CD14-positive monocyte (primary cell): ENCODE results near the gene UBE3A. TPM values are rescaled to one million over a fixed set of nuclear protein-coding genes. Genes with fewer than 3 reads are reported as not detected.

ENCODE experiments used
- DNase-seq, 3 donors: peaks; one replicate each; pipeline ENCODE4 v3.0.0-alpha.2; 2011 to 2022
- H2AFZ ChIP-seq: 2 replicates; pipeline ENCODE4 v1.6.0; 2012; ENCODE audit warnings: mild to moderate bottlenecking, low read depth, low read length, inconsistent platforms; ENCODE audit not compliant: insufficient read depth, poor library complexity, severe bottlenecking
- H3K27ac ChIP-seq, 2 donors: 1 replicate in 1 of 2; 2 replicates in 1 of 2; pipeline ENCODE4 v1.5.1; 2012 to 2013; ENCODE audit warnings: low read length in 2 of 2, control low read depth in 1 of 2, inconsistent platforms in 1 of 2, low read depth in 1 of 2, mild to moderate bottlenecking in 1 of 2
- H3K27me3 ChIP-seq, 2 donors: one replicate each; pipeline versions ENCODE4 v1.6.0 to v1.6.1; 2011 to 2013; ENCODE audit warnings: low read length in 2 of 2; ENCODE audit not compliant: control insufficient read depth in 2 of 2, insufficient read depth in 2 of 2
- H3K36me3 ChIP-seq, 2 donors: replicated peaks in 1 of 2; 1 replicate in 1 of 2; 2 replicates in 1 of 2; pipeline versions ENCODE4 v1.5.1 to v1.6.1; 2012 to 2013; ENCODE audit warnings: low read length in 2 of 2, control low read depth in 1 of 2, inconsistent platforms in 1 of 2, mild to moderate bottlenecking in 1 of 2; ENCODE audit not compliant: insufficient read depth in 2 of 2, control insufficient read depth in 1 of 2
- H3K4me1 ChIP-seq, 2 donors: 1 replicate in 1 of 2; 2 replicates in 1 of 2; pipeline versions ENCODE4 v1.5.1 to v1.6.1; 2012 to 2013; ENCODE audit warnings: low read length in 2 of 2, control low read depth in 1 of 2, inconsistent platforms in 1 of 2, mild to moderate bottlenecking in 1 of 2, moderate library complexity in 1 of 2; ENCODE audit not compliant: insufficient read depth in 2 of 2, control insufficient read depth in 1 of 2
- H3K4me2 ChIP-seq: replicated peaks from 2 replicates; pipeline ENCODE3; 2012; ENCODE audit warnings: low read length, moderate library complexity, mild to moderate bottlenecking; ENCODE audit not compliant: poor library complexity, severe bottlenecking; ENCODE audit errors: extremely low read depth
- H3K4me3 ChIP-seq, 3 experiments: fragments of 200-600 bp in 1 of 3; sonication (generic) in 1 of 3; replicated peaks in 1 of 3; 1 replicate in 2 of 3; 2 replicates in 1 of 3; pipeline ENCODE4 v1.5.1; 2011 to 2013; ENCODE audit warnings: low read length in 3 of 3, mild to moderate bottlenecking in 3 of 3, control low read depth in 2 of 3, low read depth in 2 of 3, inconsistent platforms in 1 of 3, moderate library complexity in 1 of 3
- H3K79me2 ChIP-seq: 2 replicates; pipeline ENCODE4 v1.6.0; 2012; ENCODE audit warnings: mild to moderate bottlenecking, control low read depth, inconsistent platforms, low read length, moderate library complexity; ENCODE audit not compliant: insufficient read depth
- H3K9ac ChIP-seq: 2 replicates; pipeline ENCODE4 v1.6.0; 2017; ENCODE audit warnings: low read length, mild to moderate bottlenecking; ENCODE audit not compliant: insufficient read depth, poor library complexity, severe bottlenecking
- H3K9me3 ChIP-seq, 2 donors: replicated peaks in 1 of 2; 1 replicate in 1 of 2; 2 replicates in 1 of 2; pipeline versions ENCODE4 v1.5.1 to v1.6.1; 2012 to 2013; ENCODE audit warnings: low read length in 2 of 2, control low read depth in 1 of 2; ENCODE audit not compliant: control insufficient read depth in 1 of 2, insufficient read depth in 1 of 2
- H4K20me1 ChIP-seq: 2 replicates; pipeline ENCODE4 v1.6.0; 2012; ENCODE audit warnings: mild to moderate bottlenecking, low read length, control low read depth, moderate library complexity; ENCODE audit not compliant: insufficient read depth
- H3K27ac Mint-ChIP-seq, 7 donors: one replicate each; pipeline ENCODE4 v1.8.0; 2020; ENCODE audit warnings: mild to moderate bottlenecking in 7 of 7, mixed read lengths in 7 of 7, moderate library complexity in 6 of 7, inconsistent platforms in 2 of 7
- H3K27me3 Mint-ChIP-seq, 3 donors: one replicate each; pipeline ENCODE4 v1.8.0; 2021 to 2022; ENCODE audit warnings: low read depth in 3 of 3, mild to moderate bottlenecking in 3 of 3, mixed read lengths in 3 of 3, moderate library complexity in 3 of 3, inconsistent platforms in 1 of 3
- H3K36me3 Mint-ChIP-seq, 2 donors: one replicate each; pipeline ENCODE4 v1.8.0; 2020; ENCODE audit warnings: mixed read lengths in 2 of 2, inconsistent platforms in 1 of 2, mild to moderate bottlenecking in 1 of 2
- H3K4me1 Mint-ChIP-seq: one replicate; pipeline ENCODE4 v1.8.0; 2020; ENCODE audit warnings: mild to moderate bottlenecking, mixed read lengths
- H3K4me3 Mint-ChIP-seq, 2 donors: one replicate each; pipeline ENCODE4 v1.8.0; 2020; ENCODE audit warnings: mild to moderate bottlenecking in 2 of 2, mixed read lengths in 2 of 2, moderate library complexity in 1 of 2
- H3K9me3 Mint-ChIP-seq, 7 donors: one replicate each; pipeline ENCODE4 v1.8.0; 2020 to 2022; ENCODE audit warnings: mixed read lengths in 7 of 7, mild to moderate bottlenecking in 6 of 7, moderate library complexity in 6 of 7, inconsistent platforms in 2 of 7
- CTCF ChIP-seq: fragments of 200-600 bp; IDR thresholded peaks from one replicate; pipeline ENCODE4 v1.8.0; 2022; ENCODE audit warnings: antibody characterized with exemption, mild to moderate bottlenecking
- WGBS: methylation state at CpG from one replicate; pipeline ENCODE4 v1.1.5; 2013; ENCODE audit warnings: missing lambda C conversion rate; ENCODE audit not compliant: insufficient coverage; 5-methylcytosine and 5-hydroxymethylcytosine counted together
- intact Hi-C, 2 donors: fragments of 100-400 bp; cut with micrococcal nuclease; formaldehyde crosslinking; loops; one replicate each; pipeline versions ENCODE4 v1.15.0 to v1.15.1; 2023
- polyA plus RNA-seq, 3 donors: library from polyadenylated mRNA; depleted of rRNA in 1 of 3; unstranded in 2 of 3; stranded (reverse) in 1 of 3; fragments of 300-500 nt in 2 of 3; fragments of >200 nt in 1 of 3; fragmentation: Illumina TruSeq in 2 of 3; gene quantifications; 1 replicate in 2 of 3; 2 replicates in 1 of 3; pipeline ENCODE4 v1.2.3, GENCODE V29; 2012 to 2021

Gene UBE3A
- polyA plus RNA-seq, 3 donors = 13.9 to 73.3 (median 54.5) TPM

- Mint-ChIP-seq H3K4me1 (no peaks in the 10 kb centered on the region), H3K9me3 (peaks cover 7 to 21% (median 19%) of the 10 kb centered on the region in 7 donors)
Observed at GRCh38 chr15:25422021-25422420, 16.8 kb downstream of the UBE3A start.

GRCh38 chr15:25418202-25418601 lies 20.6 kb downstream of the UBE3A start:
- no peak for TF ChIP-seq CTCF
- no peak overlapping the region for H3K4me2 ChIP-seq
- peaks cover 12% of the 10 kb centered on the region for H3K4me1 Mint-ChIP-seq
- peaks cover 4 to 26% of the 10 kb centered on the region in 2 donors for H3K9me3 ChIP-seq
- peaks cover 49% of the 10 kb centered on the region for H4K20me1 ChIP-seq
- no peak overlapping the region for H3K9ac ChIP-seq
- whole genome bisulfite sequencing = no CpG with 5 or more reads among the region's 4 CpGs
- peaks cover 100% of the 10 kb centered on the region for H3K79me2 ChIP-seq
- no peaks in the 10 kb centered on the region for H3K27me3 Mint-ChIP-seq
- H3K4me3 Mint-ChIP-seq = no peak overlapping the region
- no peak overlapping the region for H3K27ac ChIP-seq
- no peak overlapping the region for H2AFZ ChIP-seq
- no peak for DNase-seq
- H3K27ac Mint-ChIP-seq = no peak overlapping the region
- H3K36me3 Mint-ChIP-seq = peaks cover 13 to 27% of the 10 kb centered on the region in 2 donors
- no peak overlapping the region for H3K4me3 ChIP-seq
- no peaks in the 10 kb centered on the region for H3K27me3 ChIP-seq
- H3K4me1 ChIP-seq = no peaks in the 10 kb centered on the region
- peaks cover 0 to 22% of the 10 kb centered on the region in 2 donors for H3K36me3 ChIP-seq
- intact Hi-C loops = no loop called here
- peaks cover 4 to 24% (median 22%) of the 10 kb centered on the region in 7 donors for H3K9me3 Mint-ChIP-seq

More at GRCh38 chr15:25422021-25422420, 16.8 kb downstream of the UBE3A start:
- DNase-seq = no peak
- peaks cover 17 to 29% of the 10 kb centered on the region in 2 donors for H3K36me3 Mint-ChIP-seq
- peaks cover 100% of the 10 kb centered on the region for H3K79me2 ChIP-seq
- 100% methylated on average over 1 of the region's 2 CpGs for WGBS
- no peak overlapping the region for H3K27ac Mint-ChIP-seq
- intact Hi-C loops = no loop called here
- no peak overlapping the region for H3K4me2 ChIP-seq
- H4K20me1 ChIP-seq = peaks cover 64% of the 10 kb centered on the region
- H3K4me1 ChIP-seq = no peaks in the 10 kb centered on the region
- no peak overlapping the region for H2AFZ ChIP-seq
- H3K9ac ChIP-seq = no peak overlapping the region
- no peak overlapping the region for H3K27ac ChIP-seq
- no peak overlapping the region for H3K4me3 Mint-ChIP-seq
- H3K4me3 ChIP-seq = no peak overlapping the region
- no peaks in the 10 kb centered on the region for H3K27me3 ChIP-seq
- peaks cover 4 to 26% of the 10 kb centered on the region in 2 donors for H3K9me3 ChIP-seq
- H3K36me3 ChIP-seq = peaks cover 0 to 22% of the 10 kb centered on the region in 2 donors
- no peak for TF ChIP-seq CTCF
- no peaks in the 10 kb centered on the region for H3K27me3 Mint-ChIP-seq
